ENCODE data around the gene INSR.

GRCh38 chr19:7255119-7255518 lies 39.1 kb downstream of the INSR start:
- TF ChIP-seq SP1 (IDR thresholded peaks at IDR 0.05) (no peak), FOXA1 (IDR thresholded peaks at IDR 0.05) (no peak), TARDBP (IDR thresholded peaks at IDR 0.05) (no peak), SUZ12 (IDR thresholded peaks at IDR 0.05) (no peak), NFRKB (IDR thresholded peaks at IDR 0.05) (no peak), ELF4 (IDR thresholded peaks at IDR 0.05) (no peak), ZNF384 (IDR thresholded peaks at IDR 0.05) (no peak), LEF1 (IDR thresholded peaks at IDR 0.05; ENCODE audit: borderline replicate concordance) (no peak)
